ENCODE results near the gene PCDHGB2. TPM values are rescaled to one million over a fixed set of nuclear protein-coding genes. Genes with fewer than 3 reads are reported as not detected.
"Not testable (repeated sequence)": the region's sequence is repeated elsewhere in the genome, so short reads cannot be mapped to it uniquely, and the experiment has no call there.

Gene PCDHGB2
- total RNA-seq, 2 experiments from 2014 or later, result 0.11 to 0.14 TPM

- intact Hi-C loops (cut with micrococcal nuclease), result no loop called here
- peak; percentile 48 for DNase-seq
- TF ChIP-seq CTCF (IDR thresholded peaks at IDR 0.05), result peak; percentile 27
- peaks cover 21% of the 10 kb centered on the region for H3K36me3 Mint-ChIP-seq (ENCODE audit: low read depth)
- ATAC-seq, result peak; percentile 74
- H3K4me1 Mint-ChIP-seq (ENCODE audit: low read depth), result peaks cover 2% of the 10 kb centered on the region
- POLR2A ChIA-PET, result no interaction called here
- H3K4me3 Mint-ChIP-seq, result peak within 1 kb of the TSS; percentile 58
- H3K27me3 Mint-ChIP-seq, result peaks cover 67% of the 10 kb centered on the region
- H3K27ac Mint-ChIP-seq, result no peak within 1 kb of the TSS
- H3K9me3 Mint-ChIP-seq, result peaks cover 28% of the 10 kb centered on the region
- CTCF ChIA-PET, result interaction anchor here (0.6 to 3.5 kb wide), 32 partner anchors 10 to 286 kb away, joined by 3 to 23 read pairs (median 5); partner anchors contain the start of genes PCDHB9, PCDHGA10, PCDHGA11 and PCDHGA12
These were observed 10.4 kb downstream of the PCDHGB2 start, which contains the start of gene PCDHGB3 for GRCh38 chr5:141369994-141370848. PCDHGB3 (plus strand) TSS chr5:141370242; CDS start chr5:141370395, 153 bp downstream.

- Mint-ChIP-seq H3K27ac (no peak overlapping the region), H3K4me3 (no peak overlapping the region), H3K4me1 (ENCODE audit: low read depth) (peaks cover 2% of the 10 kb centered on the region), H3K36me3 (ENCODE audit: low read depth) (peaks cover 22% of the 10 kb centered on the region), H3K27me3 (peaks cover 65% of the 10 kb centered on the region), H3K9me3 (peaks cover 30% of the 10 kb centered on the region)
- no peak for TF ChIP-seq CTCF (IDR thresholded peaks at IDR 0.05)
- ChIA-PET POLR2A (no interaction called here), CTCF (interaction anchor here (1.0 to 3.5 kb wide), 6 partner anchors 35 to 193 kb away, joined by 5 to 23 read pairs (median 9); partner anchors contain the start of genes PCDHB9, PCDHGA10, PCDHGA12 and PCDHGB6)
- intact Hi-C loops (cut with micrococcal nuclease), result no loop called here
- ATAC-seq (no peak), DNase-seq (no peak)
These were observed 12.0 kb downstream of the PCDHGB2 start for GRCh38 chr5:141371572-141372475.

- no peak for ATAC-seq
- POLR2A ChIA-PET, result no interaction called here
- H3K9me3 Mint-ChIP-seq, result peaks cover 30% of the 10 kb centered on the region
These were observed 14.0 kb downstream of the PCDHGB2 start, which contains the start of gene PCDHGA6 for GRCh38 chr5:141373673-141374317. PCDHGA6 (plus strand) TSS chr5:141373891; CDS start chr5:141374084, 193 bp downstream.

DNA sequence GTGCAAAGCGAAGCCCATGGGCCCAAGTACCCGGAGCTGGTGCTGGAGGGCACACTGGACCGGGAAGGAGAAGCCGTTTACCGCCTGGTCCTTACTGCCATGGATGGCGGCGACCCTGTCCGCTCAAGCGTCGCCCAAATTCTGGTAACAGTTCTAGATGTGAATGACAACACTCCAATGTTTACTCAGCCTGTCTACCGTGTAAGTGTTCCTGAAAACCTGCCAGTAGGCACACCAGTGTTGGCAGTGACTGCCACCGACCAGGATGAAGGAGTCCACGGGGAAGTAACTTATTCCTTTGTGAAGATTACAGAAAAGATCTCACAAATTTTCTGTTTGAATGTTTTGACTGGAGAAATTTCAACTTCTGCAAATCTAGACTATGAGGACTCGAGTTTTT lies 14.8 kb downstream of the PCDHGB2 start:
- Mint-ChIP-seq H3K27ac (no peak overlapping the region), H3K4me1 (ENCODE audit: low read depth) (peaks cover 2% of the 10 kb centered on the region), H3K9me3 (peaks cover 30% of the 10 kb centered on the region), H3K36me3 (ENCODE audit: low read depth) (peaks cover 24% of the 10 kb centered on the region), H3K4me3 (no peak overlapping the region), H3K27me3 (peaks cover 60% of the 10 kb centered on the region)
- ATAC-seq (no peak), DNase-seq (no peak)
- ChIA-PET CTCF (interaction anchor here (0.9 to 1.5 kb wide), 12 partner anchors 15 to 189 kb away, joined by 3 to 7 read pairs (median 3); partner anchors contain the start of genes PCDHGA10, PCDHGA11, PCDHGA12 and TAF7), POLR2A (no interaction called here)
- intact Hi-C loops (cut with micrococcal nuclease), result no loop called here
- TF ChIP-seq CTCF (IDR thresholded peaks at IDR 0.05), result no peak

More at GRCh38 chr5:141373673-141374317, 14.0 kb downstream of the PCDHGB2 start, which contains the start of gene PCDHGA6:
- DNase-seq, result no peak
- intact Hi-C loops (cut with micrococcal nuclease), result no loop called here
- Mint-ChIP-seq H3K27ac (no peak within 1 kb of the TSS), H3K4me3 (peak within 1 kb of the TSS; percentile 39), H3K36me3 (ENCODE audit: low read depth) (peaks cover 24% of the 10 kb centered on the region), H3K27me3 (peaks cover 58% of the 10 kb centered on the region), H3K4me1 (ENCODE audit: low read depth) (peaks cover 2% of the 10 kb centered on the region)
- CTCF ChIA-PET, result interaction anchor here (0.6 to 1.5 kb wide), 14 partner anchors 15 to 190 kb away, joined by 3 to 7 read pairs (median 3); partner anchors contain the start of genes PCDHGA10, PCDHGA11, PCDHGA12 and TAF7
- TF ChIP-seq CTCF (IDR thresholded peaks at IDR 0.05), result peak; percentile 25

- Mint-ChIP-seq H3K9me3 (peaks cover 30% of the 10 kb centered on the region), H3K36me3 (ENCODE audit: low read depth) (peaks cover 24% of the 10 kb centered on the region), H3K27me3 (peaks cover 55% of the 10 kb centered on the region)
- ATAC-seq; POLR2A ChIA-PET; H3K4me3 Mint-ChIP-seq; H3K27ac Mint-ChIP-seq; intact Hi-C loops (cut with micrococcal nuclease); DNase-seq; H3K4me1 Mint-ChIP-seq (ENCODE audit: low read depth): not testable (repeated sequence)
- CTCF ChIA-PET, result interaction anchor here (1.4 to 1.5 kb wide), 2 partner anchors 139 to 188 kb away, joined by 3 to 5 read pairs; no protein-coding TSS in a partner anchor
These were observed 15.8 kb downstream of the PCDHGB2 start for GRCh38 chr5:141375444-141376155.
